H9 (cell line): ENCODE measurements around the gene SRRT. TPM values are rescaled to one million over a fixed set of nuclear protein-coding genes. Genes with fewer than 3 reads are reported as not detected.

Experiments used
- DNase-seq: peaks from one replicate; pipeline ENCODE4 v3.0.0-alpha.2; 2017
- H2AFZ ChIP-seq: one replicate; pipeline ENCODE4 v1.6.1; 2013; ENCODE audit warnings: mild to moderate bottlenecking, low read length, control low read depth, moderate library complexity
- H2AK5ac ChIP-seq: 2 replicates; pipeline ENCODE4 v1.6.1; 2013; ENCODE audit warnings: low read length, control low read depth, mixed read lengths; ENCODE audit not compliant: insufficient read length
- H2BK120ac ChIP-seq: one replicate; pipeline ENCODE4 v1.6.1; 2013; ENCODE audit warnings: low read depth, mild to moderate bottlenecking, low read length, control low read depth, inconsistent platforms; ENCODE audit not compliant: poor library complexity, severe bottlenecking
- H2BK12ac ChIP-seq: 2 replicates; pipeline ENCODE4 v1.6.1; 2013; ENCODE audit warnings: low read length, control low read depth, mixed read lengths, low read depth; ENCODE audit not compliant: insufficient read length
- H2BK15ac ChIP-seq: 2 replicates; pipeline ENCODE4 v1.6.1; 2013; ENCODE audit warnings: low read depth, low read length, control low read depth
- H2BK20ac ChIP-seq: one replicate; pipeline ENCODE4 v1.6.1; 2013; ENCODE audit warnings: low read depth, mild to moderate bottlenecking, low read length, control low read depth, inconsistent platforms; ENCODE audit not compliant: poor library complexity, severe bottlenecking
- H2BK5ac ChIP-seq: 2 replicates; pipeline ENCODE4 v1.6.1; 2013; ENCODE audit warnings: low read length, control low read depth, mixed read lengths; ENCODE audit not compliant: insufficient read length
- H3K14ac ChIP-seq: 2 replicates; pipeline ENCODE4 v1.6.1; 2013; ENCODE audit warnings: low read length, control low read depth; ENCODE audit not compliant: insufficient read depth
- H3K18ac ChIP-seq: 2 replicates; pipeline ENCODE4 v1.6.1; 2013; ENCODE audit warnings: low read depth, mild to moderate bottlenecking, mixed read lengths, low read length, control low read depth; ENCODE audit not compliant: insufficient read length
- H3K23ac ChIP-seq: 2 replicates; pipeline ENCODE4 v1.6.1; 2013; ENCODE audit warnings: low read length, control low read depth, mixed read lengths, low read depth; ENCODE audit not compliant: insufficient read length
- H3K23me2 ChIP-seq: 2 replicates; pipeline ENCODE4 v1.6.1; 2013; ENCODE audit warnings: low read depth, mild to moderate bottlenecking, mixed read lengths, low read length, control low read depth; ENCODE audit not compliant: insufficient read length, poor library complexity, severe bottlenecking
- H3K27ac ChIP-seq: 2 replicates; pipeline ENCODE4 v1.5.1; 2013; ENCODE audit warnings: low read length, control low read depth, mixed read lengths, low read depth; ENCODE audit not compliant: insufficient read length
- H3K27me3 ChIP-seq: 2 replicates; pipeline ENCODE4 v1.6.1; 2013; ENCODE audit warnings: low read length, control low read depth, inconsistent platforms; ENCODE audit not compliant: insufficient read depth
- H3K4ac ChIP-seq: 2 replicates; pipeline ENCODE4 v1.6.1; 2013; ENCODE audit warnings: low read depth, mild to moderate bottlenecking, control low read depth, inconsistent platforms, low read length, moderate library complexity
- H3K4me1 ChIP-seq: 2 replicates; pipeline ENCODE4 v1.6.1; 2013; ENCODE audit warnings: low read length, control low read depth, inconsistent platforms; ENCODE audit not compliant: insufficient read depth
- H3K4me2 ChIP-seq: 2 replicates; pipeline ENCODE4 v1.6.1; 2013; ENCODE audit warnings: low read length, control low read depth, mixed read lengths; ENCODE audit not compliant: insufficient read length, insufficient read depth
- H3K56ac ChIP-seq: 2 replicates; pipeline ENCODE4 v1.6.1; 2013; ENCODE audit warnings: low read depth, mild to moderate bottlenecking, mixed read lengths, low read length, control low read depth; ENCODE audit not compliant: insufficient read length
- H3K79me1 ChIP-seq: 2 replicates; pipeline ENCODE4 v1.6.1; 2013; ENCODE audit warnings: low read depth, mild to moderate bottlenecking, moderate library complexity, low read length, control low read depth, inconsistent platforms; ENCODE audit not compliant: insufficient read depth, poor library complexity, severe bottlenecking
- H3K79me2 ChIP-seq: 2 replicates; pipeline ENCODE4 v1.6.1; 2013; ENCODE audit warnings: low read length, control low read depth, inconsistent platforms; ENCODE audit not compliant: insufficient read depth
- H3K9ac ChIP-seq: 2 replicates; pipeline ENCODE4 v1.6.1; 2013; ENCODE audit warnings: low read length, control low read depth, mixed read lengths; ENCODE audit not compliant: insufficient read length; ENCODE audit errors: extremely low read depth
- H3K9me3 ChIP-seq: one replicate; pipeline ENCODE4 v1.6.1; 2013; ENCODE audit warnings: low read depth, low read length, inconsistent platforms; ENCODE audit not compliant: control insufficient read depth
- H3T11ph ChIP-seq: one replicate; pipeline ENCODE4 v1.6.1; 2013; ENCODE audit warnings: mild to moderate bottlenecking, low read length, control low read depth, inconsistent platforms
- H4K20me1 ChIP-seq: one replicate; pipeline ENCODE4 v1.6.1; 2013; ENCODE audit not compliant: control insufficient read depth, insufficient read length, insufficient read depth
- H4K5ac ChIP-seq: 2 replicates; pipeline ENCODE4 v1.6.1; 2013; ENCODE audit warnings: low read depth, mild to moderate bottlenecking, mixed read lengths, low read length, control low read depth; ENCODE audit not compliant: insufficient read length
- H4K8ac ChIP-seq: replicated peaks from 2 replicates; pipeline ENCODE4 v1.6.1; 2013; ENCODE audit warnings: low read length, control low read depth, mixed read lengths, low read depth; ENCODE audit not compliant: insufficient read length
- H4K91ac ChIP-seq: 2 replicates; pipeline ENCODE4 v1.6.1; 2013; ENCODE audit warnings: low read depth, mild to moderate bottlenecking, moderate library complexity, mixed read lengths, low read length, control low read depth; ENCODE audit not compliant: insufficient read length
- H3K27ac Mint-ChIP-seq, 3 experiments: 2 replicates in 2 of 3; 3 replicates in 1 of 3; pipeline ENCODE4 v1.8.0; 2020 to 2021; ENCODE audit warnings: mixed read lengths in 3 of 3, mild to moderate bottlenecking in 1 of 3, moderate library complexity in 1 of 3
- H3K27me3 Mint-ChIP-seq: 2 replicates; pipeline ENCODE4 v1.8.0; 2021; ENCODE audit warnings: low read depth, mild to moderate bottlenecking, moderate library complexity, mixed read lengths
- H3K36me3 Mint-ChIP-seq, 3 experiments: 2 replicates in 2 of 3; 3 replicates in 1 of 3; pipeline ENCODE4 v1.8.0; 2020 to 2021; ENCODE audit warnings: low read depth in 3 of 3, mixed read lengths in 3 of 3; ENCODE audit not compliant: insufficient read depth in 1 of 3
- H3K4me1 Mint-ChIP-seq, 2 experiments: 2 replicates each; pipeline ENCODE4 v1.8.0; 2020; ENCODE audit warnings: mixed read lengths in 2 of 2
- H3K4me3 Mint-ChIP-seq, 2 experiments: 2 replicates in 1 of 2; 3 replicates in 1 of 2; pipeline ENCODE4 v1.8.0; 2020 to 2021; ENCODE audit warnings: mild to moderate bottlenecking in 2 of 2, mixed read lengths in 2 of 2, moderate library complexity in 1 of 2
- H3K9me3 Mint-ChIP-seq, 2 experiments: 2 replicates in 1 of 2; 3 replicates in 1 of 2; pipeline ENCODE4 v1.8.0; 2020; ENCODE audit warnings: mild to moderate bottlenecking in 2 of 2, mixed read lengths in 2 of 2, moderate library complexity in 1 of 2
- WGBS: extraction: QIAGEN DNeasy Blood & Tissue Kit; methylation state at CpG from one replicate; pipeline ENCODE4 v1.1.7; 2013; ENCODE audit warnings: missing lambda C conversion rate, low lambda C conversion rate, mixed read lengths; ENCODE audit not compliant: insufficient read length; ENCODE audit errors: extremely low coverage; 5-methylcytosine and 5-hydroxymethylcytosine counted together
- total RNA-seq: library from RNA; stranded (reverse); gene quantifications from 2 replicates; pipeline ENCODE4 v1.2.1, GENCODE V29; 2021
- TF ChIP-seq, protein P1 (sequence below): fragments of 200-600 bp; sonication (generic); conservative IDR thresholded peaks from 3 replicates; pipeline ENCODE4 v1.8.0; 2021; ENCODE audit warnings: antibody characterized with exemption, mild to moderate bottlenecking

The SRRT gene
- total RNA-seq, 1 experiment from 2014 or later: 373 TPM

DNA sequence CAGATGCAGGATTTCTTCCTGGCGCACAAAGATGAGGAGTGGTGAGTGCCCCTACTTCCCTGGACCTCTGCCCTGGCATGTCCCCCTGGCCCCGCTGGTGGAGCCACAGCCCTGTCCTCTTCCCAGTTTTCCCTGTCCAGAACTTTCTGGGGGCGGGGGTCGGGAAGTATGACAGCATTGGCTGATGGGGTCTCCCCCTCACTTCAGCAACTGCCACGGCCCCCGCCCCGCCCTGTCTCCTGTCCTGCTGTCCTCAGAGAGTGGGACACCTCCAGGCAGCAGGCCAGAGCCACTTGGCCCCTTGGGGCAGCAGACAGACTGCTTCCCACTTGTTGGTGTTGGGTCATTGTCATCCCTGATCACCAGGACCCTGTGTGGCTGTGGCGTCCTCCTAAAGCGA lies 7.3 kb downstream of the SRRT start:
- Mint-ChIP-seq H3K9me3 (no peaks in the 10 kb centered on the region), H3K36me3 (peaks cover 81 to 97% (median 96%) of the 10 kb centered on the region in 3 experiments), H3K4me3 (no peak overlapping the region), H3K27ac (peak overlapping the region in 1 of 3 experiments; percentile 75; a peak in 1 of 7 replicates), H3K4me1 (peaks cover 22 to 38% of the 10 kb centered on the region in 2 experiments), H3K27me3 (no peaks in the 10 kb centered on the region; the same call in 1 of the 2 replicates)
- Histone ChIP-seq H3K27ac (no peak overlapping the region), H3K9me3 (no peaks in the 10 kb centered on the region), H2BK20ac (no peak overlapping the region), H3K23ac (no peak overlapping the region), H2BK5ac (no peak overlapping the region), H3K27me3 (no peaks in the 10 kb centered on the region), H4K8ac (no peak overlapping the region), H2BK120ac (no peak overlapping the region), H3T11ph (no peak overlapping the region), H3K18ac (no peak overlapping the region), H4K5ac (no peak overlapping the region), H3K79me2 (peaks cover 20% of the 10 kb centered on the region; the same call in 1 of the 2 replicates), H2AFZ (no peak overlapping the region), H3K56ac (no peak overlapping the region), H3K14ac (no peak overlapping the region), H3K9ac (no peak overlapping the region), H3K4ac (no peak overlapping the region), H4K20me1 (no peaks in the 10 kb centered on the region), H3K4me2 (no peak overlapping the region), H3K23me2 (no peaks in the 10 kb centered on the region), H4K91ac (no peak overlapping the region), H2AK5ac (no peak overlapping the region), H2BK12ac (no peak overlapping the region), H3K4me1 (no peaks in the 10 kb centered on the region), H3K79me1 (peaks cover 6% of the 10 kb centered on the region), H2BK15ac (no peak overlapping the region)
- WGBS: no CpG with 5 or more reads among the region's 9 CpGs
- TF ChIP-seq, protein P1, sequence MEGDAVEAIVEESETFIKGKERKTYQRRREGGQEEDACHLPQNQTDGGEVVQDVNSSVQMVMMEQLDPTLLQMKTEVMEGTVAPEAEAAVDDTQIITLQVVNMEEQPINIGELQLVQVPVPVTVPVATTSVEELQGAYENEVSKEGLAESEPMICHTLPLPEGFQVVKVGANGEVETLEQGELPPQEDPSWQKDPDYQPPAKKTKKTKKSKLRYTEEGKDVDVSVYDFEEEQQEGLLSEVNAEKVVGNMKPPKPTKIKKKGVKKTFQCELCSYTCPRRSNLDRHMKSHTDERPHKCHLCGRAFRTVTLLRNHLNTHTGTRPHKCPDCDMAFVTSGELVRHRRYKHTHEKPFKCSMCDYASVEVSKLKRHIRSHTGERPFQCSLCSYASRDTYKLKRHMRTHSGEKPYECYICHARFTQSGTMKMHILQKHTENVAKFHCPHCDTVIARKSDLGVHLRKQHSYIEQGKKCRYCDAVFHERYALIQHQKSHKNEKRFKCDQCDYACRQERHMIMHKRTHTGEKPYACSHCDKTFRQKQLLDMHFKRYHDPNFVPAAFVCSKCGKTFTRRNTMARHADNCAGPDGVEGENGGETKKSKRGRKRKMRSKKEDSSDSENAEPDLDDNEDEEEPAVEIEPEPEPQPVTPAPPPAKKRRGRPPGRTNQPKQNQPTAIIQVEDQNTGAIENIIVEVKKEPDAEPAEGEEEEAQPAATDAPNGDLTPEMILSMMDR: no peak
- no peak for DNase-seq
